Activated CD4-positive, CD25-positive, alpha-beta regulatory T cell (primary cell): ENCODE measurements around the gene NPAS3.

Experiments
- DNase-seq, 4 experiments: peaks; one replicate each; lab custom pipeline; 2025; lab: John Stamatoyannopoulos, UW

Gene NPAS3

GRCh38 chr14:33755358-33755757, 816.7 kb downstream of the NPAS3 start:
- no peak for DNase-seq

- DNase-seq, result no peak
Measured at GRCh38 chr14:33756833-33757232, 818.2 kb downstream of the NPAS3 start.

DNA sequence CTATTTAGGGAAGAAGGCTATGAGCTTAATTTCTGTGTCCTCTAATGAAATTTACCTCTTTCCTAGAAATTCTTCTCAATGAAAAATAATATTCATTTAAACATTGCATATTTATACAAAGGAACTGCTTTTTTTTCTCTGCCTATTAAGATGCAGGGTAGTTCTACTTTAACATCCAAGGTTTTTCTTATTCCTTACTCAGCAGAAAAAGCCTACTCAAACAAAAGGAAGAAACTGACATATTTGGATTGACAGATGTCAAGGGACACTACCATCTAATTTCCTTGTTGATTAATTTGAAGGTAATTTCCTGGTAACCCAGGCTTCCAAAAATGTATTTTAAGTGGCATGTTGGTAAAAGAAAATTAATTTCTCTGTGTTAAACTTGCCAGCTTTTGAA, 819.9 kb downstream of the NPAS3 start:
- DNase-seq, result no peak

- no peak for DNase-seq
Measured at GRCh38 chr14:33762161-33762851, 823.6 kb downstream of the NPAS3 start.

GRCh38 chr14:33764876-33765650, 826.4 kb downstream of the NPAS3 start:
- DNase-seq, result no peak

DNA sequence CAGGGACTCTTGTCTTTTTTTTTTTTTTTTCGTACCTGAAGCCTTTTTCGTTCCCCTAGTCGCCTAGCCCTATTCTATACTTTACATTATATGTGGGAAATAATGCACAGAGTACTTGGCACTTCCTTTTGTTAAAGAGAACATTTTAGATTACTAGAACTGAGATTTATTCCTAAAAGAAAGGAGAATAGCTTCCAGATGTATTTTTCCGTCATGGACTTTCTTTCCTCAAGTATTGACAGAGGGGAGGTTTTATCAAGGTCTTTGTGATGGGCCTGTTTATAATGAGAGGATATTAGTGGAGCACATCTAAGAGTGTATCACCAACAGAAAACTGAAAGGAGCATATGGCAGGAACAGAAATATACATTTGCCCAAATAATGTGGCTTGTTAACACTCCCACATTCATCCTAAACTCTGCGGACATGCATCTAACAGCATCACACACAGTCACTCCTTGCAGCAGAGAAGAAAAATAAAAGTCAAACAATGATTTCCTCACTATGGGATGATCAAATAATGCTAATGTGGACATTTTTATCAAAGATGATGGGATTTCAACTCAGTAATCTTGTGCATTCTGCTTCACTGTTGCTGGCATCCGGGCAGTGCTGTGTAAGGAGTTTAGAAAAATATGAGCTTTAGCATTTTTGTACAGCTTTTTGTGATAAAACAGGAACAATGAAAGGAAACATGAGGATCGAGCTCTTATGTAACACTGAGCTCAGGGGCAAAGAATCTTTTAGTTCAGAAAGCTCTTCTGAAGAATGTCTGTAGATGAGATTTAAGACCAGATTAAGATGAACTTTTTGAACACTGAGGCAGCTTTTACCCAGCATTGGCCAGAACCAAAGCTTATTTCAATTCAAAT, 829.1 kb downstream of the NPAS3 start:
- no peak for DNase-seq

DNA sequence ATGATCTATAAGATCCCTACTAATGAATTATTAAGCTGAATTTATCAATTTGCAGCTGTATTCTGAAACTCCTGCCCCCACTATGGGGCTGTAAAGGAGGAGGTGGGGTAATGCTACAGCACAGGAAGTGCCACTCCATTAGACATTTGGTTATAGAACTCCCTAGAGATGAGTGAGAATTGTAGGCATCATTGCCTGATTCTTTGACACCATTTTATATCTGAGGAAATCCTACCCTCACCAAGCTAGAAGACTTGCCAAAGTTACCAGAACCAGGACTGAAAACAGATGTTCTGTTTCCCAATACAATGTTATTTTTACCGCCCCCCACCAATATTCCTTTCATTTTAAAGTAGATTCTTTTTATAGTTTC, 829.8 kb downstream of the NPAS3 start:
- DNase-seq, result no peak

GRCh38 chr14:33773205-33774030, 834.7 kb downstream of the NPAS3 start:
- DNase-seq, result no peak

- DNase-seq, result no peak
Measured at GRCh38 chr14:33774161-33774560, 835.5 kb downstream of the NPAS3 start.

DNA sequence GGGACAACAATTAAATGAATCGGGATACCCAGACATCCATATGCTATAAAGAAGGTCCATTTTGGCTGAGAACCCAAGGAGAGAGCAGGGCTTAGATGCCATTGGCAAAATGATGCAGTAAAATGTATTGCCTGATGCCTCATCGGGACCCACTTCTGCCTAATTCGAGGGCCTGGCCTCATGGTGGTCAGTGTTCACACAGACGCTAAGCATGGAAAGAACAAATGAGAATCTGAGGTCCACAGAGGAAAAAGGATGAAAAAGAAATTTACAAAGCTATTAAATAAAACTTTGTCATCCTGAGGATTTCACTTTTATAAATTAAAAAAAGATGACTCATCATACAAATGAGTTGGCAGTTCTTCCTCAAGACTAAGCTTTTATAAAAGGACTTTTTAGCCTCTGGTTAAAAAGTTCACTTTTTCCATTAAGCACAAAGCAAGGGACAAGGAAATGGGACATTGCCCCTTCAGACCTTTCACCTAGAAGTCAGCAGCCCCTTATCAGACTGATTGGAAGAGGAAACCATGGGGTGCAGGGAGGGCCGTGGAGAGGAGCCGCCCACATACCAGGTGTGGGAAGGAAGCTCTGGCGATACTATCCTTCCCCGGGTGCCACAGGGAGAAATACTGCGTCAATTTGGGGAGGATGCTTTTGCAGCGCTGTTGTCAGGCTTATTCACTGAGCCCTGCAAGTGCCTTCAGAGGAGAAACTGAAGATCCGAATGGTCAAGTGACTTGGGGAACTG, 836.2 kb downstream of the NPAS3 start:
- no peak for DNase-seq

DNA sequence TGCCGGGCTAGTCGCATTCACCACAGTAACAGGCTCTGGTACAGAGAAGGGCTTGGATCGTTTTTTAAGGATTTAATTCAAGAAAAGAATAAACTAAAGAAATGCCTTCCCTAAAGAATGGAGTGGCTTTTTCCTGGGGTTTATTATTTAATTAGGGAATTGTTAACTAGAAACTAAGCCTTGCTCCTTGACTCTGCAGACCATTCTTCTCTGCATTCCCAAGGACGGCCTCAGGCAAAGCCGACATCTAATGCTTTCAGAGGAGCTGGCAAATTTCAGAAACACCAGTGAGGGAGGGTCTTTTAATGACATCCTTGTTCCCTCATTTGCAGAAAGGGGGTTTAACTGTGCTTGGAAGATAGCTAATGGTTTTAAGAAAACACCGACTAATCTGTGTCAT, 838.2 kb downstream of the NPAS3 start:
- DNase-seq, result no peak

- no peak for DNase-seq
Measured at GRCh38 chr14:33777681-33778080, 839.0 kb downstream of the NPAS3 start.

DNA sequence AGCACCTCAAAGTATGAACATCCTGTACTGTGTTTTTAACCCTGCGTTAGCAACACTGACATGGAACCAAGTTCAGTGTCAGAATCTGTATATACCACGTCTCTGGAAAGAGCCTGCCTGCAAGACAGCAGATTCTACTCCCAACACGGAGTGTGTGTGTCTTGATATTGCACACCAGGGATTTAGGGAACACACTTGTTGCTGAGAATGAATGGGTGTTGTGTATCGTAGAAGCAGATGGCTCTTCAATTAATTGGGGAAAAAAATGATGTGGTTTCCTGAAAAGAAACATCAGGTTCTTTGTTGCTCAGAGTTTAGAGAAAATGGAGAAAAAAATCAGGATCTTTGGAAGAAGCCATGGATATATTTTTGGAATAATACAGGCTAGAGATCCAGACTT, 841.4 kb downstream of the NPAS3 start:
- no peak for DNase-seq

DNA sequence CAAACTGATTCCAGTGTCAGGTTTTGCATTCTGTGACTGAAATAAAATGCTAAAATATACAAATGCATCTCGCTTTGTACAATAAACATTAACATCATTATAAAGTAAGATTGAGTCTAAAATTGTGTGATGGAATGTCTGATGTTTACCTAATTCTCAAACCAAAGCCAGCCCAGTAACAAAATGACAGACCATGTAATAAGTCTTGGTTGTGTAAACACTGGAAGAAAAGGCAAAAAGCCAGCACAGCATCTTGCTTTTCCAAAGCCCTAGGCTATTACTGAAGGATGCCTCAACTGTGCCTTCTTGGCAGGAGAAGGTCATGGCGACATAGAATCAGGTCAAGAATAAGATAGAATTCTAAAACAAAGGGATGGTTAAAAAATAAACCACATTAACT, 842.6 kb downstream of the NPAS3 start:
- no peak for DNase-seq

DNA sequence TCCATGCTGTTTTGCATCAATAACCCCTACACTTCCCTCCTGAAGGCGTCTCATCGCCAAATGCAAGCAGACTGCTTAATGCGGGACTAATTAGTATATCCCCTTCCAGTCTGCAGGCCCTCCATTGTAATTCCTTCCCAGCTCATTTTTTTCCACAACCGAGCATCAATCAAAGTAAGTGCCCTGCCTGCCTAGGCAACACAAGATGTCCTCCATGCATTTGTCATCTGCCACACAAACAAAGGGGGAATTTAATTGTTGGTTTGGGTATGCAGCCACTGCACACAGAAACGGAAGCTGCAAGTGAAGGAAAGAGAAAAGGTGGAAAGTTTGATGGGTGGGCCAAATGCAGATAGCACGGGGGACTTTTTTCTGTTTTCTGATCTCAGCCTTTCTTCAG, 844.2 kb downstream of the NPAS3 start:
- DNase-seq, result no peak

GRCh38 chr14:33786091-33786825, 847.6 kb downstream of the NPAS3 start:
- no peak for DNase-seq

- no peak for DNase-seq
Measured at GRCh38 chr14:33788161-33788560, 849.5 kb downstream of the NPAS3 start.

DNA sequence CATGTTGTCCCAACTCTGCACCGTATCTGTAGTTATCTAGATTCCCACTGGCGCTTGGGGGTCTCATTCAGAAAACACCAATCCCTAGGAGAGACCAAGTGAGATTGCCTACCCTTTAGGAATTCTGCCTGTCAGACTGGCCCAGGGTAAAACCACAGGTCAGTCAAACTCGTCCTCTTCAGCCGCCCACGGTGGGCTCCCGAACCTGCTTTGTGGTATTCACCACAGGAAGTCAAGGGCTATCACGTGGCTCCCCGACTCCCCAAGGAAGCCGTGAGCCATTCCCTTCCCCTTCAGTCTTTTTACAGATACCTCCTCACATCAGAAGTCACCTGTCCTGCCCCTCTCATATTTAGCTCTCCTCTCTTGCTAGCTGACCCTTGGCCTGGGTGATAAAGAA, 852.3 kb downstream of the NPAS3 start:
- no peak for DNase-seq

GRCh38 chr14:33792009-33792719, 853.5 kb downstream of the NPAS3 start:
- DNase-seq, result no peak
